Thyroid gland (tissue), 4 donors: ENCODE data around the gene MAP2K5.

Experiments
- CTCF ChIP-seq, 6 experiments: fragments of 200-600 bp in 3 of 6; fragments of 450-650 bp in 3 of 6; sonication (generic) in 3 of 6; IDR thresholded peaks; one replicate each; pipeline ENCODE4 v1.5.1; 2016 to 2019; ENCODE audit warnings: antibody characterized with exemption in 6 of 6, mild to moderate bottlenecking in 2 of 6, inconsistent platforms in 1 of 6, moderate library complexity in 1 of 6
- POLR2A ChIP-seq, 2 donors: fragments of 450-650 bp; IDR thresholded peaks; one replicate each; pipeline ENCODE4 v1.6.1; 2017; ENCODE audit warnings: antibody characterized with exemption in 2 of 2, mild to moderate bottlenecking in 2 of 2, moderate library complexity in 1 of 2

- no peak for TF ChIP-seq POLR2A (IDR thresholded peaks at IDR 0.05)
- no peak for TF ChIP-seq CTCF (IDR thresholded peaks at IDR 0.05)
Measured at GRCh38 chr15:67570875-67571647, 28.6 kb downstream of the MAP2K5 start.
